ELF-1 (cell line): ENCODE results near the gene SERPIND1.
"Not testable (repeated sequence)": the region's sequence is repeated elsewhere in the genome, so short reads cannot be mapped to it uniquely, and the experiment has no call there.

Experiments
- DNase-seq: peaks from one replicate; pipeline ENCODE4 v3.0.0-alpha.2; 2016; ENCODE audit warnings: low read depth, low spot score

The SERPIND1 gene

DNA sequence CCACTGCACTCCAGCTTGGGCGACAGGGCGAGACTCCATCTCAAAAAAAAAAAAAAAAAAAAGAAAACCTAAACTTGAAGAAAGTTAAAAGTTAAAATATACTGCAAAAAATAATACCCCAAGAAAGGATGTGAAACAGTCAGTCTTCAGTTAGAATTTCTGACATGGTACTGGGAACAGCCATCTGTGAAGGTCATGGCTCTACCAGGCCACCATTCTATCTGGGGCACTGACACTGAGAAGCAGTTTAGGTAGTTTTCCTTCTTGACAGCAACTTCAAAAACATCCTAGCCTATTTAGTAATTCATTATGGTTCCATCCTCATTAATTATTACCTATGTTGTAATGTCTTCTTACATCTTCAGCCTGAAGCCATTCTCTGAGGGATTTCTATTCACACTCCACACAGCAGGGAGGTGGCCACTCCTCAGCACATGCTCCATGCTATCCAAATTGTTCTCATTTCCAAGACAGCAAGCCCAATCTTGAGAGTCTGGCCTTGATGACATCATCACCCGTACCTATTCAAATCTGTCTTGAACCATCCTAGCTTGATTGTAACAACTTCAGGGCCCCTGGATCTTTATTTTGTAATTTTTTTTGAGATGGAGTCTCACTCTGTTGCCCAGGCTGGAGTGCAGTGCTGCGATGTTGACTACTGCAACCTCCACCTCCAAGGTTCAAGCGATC, 38.2 kb downstream of the SERPIND1 start:
- DNase-seq = no peak

DNA sequence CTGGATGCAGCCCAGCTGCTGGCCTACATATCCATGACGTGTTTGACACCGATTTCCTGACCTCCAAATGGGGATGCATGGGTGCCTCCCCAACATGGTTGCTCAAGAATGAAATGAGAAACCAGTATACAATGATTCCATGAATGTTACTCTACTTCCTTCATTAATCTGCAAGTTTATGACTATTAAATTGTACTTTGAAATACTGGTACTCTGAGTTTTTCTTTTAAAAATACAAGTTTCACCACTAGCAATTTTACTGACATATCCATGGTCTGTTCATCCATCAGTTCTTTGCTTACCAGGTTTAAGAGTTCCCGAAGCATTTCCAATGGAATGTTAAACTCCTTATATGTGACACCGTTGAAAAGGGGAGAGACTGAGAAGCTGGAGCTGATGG, 39.1 kb downstream of the SERPIND1 start:
- DNase-seq = no peak

DNA sequence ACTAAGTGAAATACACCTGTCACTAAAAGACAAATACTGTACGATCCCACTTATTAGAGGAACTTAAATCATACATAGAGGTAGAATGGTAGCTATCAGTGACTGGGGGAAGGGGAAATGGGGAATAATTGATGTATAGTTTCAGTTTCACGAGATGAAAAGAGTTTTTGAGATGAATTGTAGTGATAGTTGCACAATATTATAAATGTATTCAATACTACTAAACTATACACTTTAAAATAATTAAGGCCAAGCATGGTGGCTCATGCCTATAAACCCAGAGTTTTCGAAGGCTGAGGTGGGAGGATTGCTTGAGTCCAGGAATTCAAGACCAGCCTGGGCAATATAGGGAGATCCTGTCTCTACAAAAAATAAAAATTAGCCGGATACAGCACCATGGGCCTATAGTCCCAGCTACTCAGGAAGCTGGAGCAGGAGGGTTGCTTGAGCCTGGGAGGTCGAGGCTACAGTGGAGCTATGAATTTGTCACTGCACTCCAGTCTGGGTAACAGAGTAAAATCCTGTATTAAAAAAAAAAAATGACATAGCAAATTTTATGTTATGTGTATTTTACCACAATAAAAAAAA, 40.4 kb downstream of the SERPIND1 start:
- no peak for DNase-seq

DNA sequence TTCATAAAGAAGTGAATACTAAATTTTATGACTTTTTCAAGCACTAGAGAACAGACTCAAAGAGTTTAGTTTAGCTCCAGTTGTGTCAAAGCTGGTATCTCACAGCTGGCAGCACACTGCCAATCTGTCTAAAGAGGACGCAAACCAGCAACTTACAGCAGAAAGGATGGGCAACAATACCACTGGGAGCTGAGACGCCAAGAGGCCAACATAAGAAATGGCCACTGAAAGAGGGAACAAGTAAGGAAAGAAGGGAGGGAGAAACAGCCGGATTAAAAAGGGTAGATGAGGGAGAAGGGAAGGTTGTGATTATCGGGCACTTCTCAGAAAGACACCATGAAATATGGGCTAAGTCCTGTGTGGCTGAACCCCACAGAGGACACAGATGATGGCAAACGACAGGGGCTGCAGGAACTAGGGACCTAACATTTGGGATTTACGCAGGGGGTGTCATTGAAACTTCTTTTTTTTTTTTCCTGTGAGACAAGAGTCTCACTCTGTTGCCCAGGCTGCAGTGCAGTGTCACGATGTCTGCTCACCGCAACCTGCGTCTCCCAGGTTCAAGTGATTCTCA, 41.7 kb downstream of the SERPIND1 start:
- DNase-seq = no peak

DNA sequence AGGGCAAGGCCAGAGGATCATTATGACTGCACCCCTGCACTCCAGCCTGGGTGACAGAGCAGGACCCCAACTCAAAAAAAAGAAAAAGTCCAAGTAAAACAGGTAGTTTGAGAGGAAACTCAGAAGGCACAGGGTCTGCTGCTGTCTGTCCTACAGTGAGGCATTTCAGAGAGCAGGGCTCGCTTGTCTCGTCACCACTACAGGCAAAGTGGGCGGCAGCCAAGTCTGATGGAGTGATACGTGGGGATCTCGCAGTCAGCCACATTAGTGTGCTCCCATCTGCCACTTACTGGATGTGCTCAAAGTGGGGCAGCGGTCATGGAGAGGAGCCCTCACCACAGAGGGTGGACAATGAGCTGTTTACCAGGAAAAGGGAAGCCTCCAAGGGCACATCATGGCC, 42.6 kb downstream of the SERPIND1 start:
- no peak for DNase-seq

DNA sequence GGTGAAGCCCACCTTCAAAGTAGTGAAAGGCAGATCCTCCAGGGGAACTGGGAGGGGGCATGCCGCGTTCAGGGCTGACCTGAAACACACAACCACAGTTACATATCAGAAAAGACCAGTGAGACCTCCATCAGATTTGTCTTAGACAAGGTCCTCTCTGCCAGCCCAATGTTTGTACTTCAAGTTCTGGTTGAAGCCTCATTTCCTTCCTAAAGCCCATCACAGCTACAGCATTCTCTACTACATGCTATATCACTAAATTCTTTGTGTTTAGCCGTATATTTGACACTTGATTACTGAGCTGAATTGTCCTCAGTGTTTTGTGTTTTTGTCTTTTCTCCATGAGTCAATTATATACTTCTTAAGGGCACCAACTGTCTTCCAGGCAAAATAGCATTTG, 44.6 kb downstream of the SERPIND1 start:
- DNase-seq = no peak

DNA sequence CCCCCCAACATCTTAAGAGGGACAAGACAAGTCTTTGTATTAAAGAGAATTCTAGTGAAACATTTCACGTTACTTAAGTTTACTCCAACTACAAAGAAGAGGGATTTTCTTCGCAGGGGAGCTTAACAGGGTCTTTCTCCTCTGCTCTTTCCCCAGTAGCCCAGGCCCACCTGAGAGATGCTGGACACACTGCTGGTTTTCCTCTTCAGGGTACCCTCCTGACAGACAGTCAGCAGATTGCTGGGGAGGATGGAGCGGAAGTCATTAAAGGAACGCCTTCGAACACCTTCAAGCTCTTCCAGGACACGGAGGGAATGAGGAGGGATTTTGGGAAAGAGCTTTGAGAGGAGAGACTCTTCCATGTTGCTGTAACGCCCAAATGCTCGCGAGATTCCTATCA, 45.6 kb downstream of the SERPIND1 start:
- no peak for DNase-seq

DNA sequence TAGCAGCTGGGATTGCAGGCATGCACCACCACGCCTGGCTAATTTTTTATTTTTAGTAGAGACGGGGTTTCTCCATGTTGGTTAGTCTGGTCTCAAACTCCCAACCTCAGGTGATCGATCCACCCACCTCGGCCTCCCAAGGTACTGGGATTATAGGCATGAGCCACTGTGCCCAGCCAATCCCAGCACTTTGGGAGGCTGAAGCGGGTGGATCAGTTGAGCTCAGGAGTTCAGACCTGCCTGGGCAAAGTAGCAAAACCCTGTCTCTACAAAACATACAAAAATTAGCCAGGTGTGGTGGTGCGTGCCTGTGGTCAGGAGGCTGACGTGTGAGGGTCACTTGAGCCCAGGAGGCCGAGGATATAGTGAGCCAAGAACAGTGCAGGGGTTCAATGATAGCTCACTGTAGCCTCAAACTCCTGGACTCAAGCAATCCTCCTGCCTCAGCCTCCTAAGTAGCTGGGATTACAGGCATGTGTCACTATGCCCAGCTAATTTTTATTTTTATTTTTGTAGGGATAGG, 47.9 kb downstream of the SERPIND1 start:
- not testable (repeated sequence) for DNase-seq

DNA sequence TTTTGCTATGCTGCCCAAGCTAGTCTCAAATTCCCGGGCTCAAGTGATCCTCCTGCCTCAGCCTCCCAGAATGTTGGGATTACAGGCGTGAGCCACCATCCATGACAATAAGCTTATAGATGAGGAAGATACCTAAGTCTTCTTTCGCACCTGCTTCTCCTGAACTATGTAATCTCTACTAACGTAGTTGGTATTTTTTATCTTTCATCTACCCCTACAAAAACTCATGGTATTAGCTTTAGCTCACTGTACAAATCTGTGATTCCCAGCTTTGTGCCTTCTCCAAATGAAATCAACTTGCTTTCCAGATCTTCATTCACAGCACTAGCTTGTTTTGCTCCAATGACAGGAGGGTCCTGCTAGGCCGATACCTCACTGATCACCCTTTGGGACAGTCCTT, 48.3 kb downstream of the SERPIND1 start:
- DNase-seq = no peak

DNA sequence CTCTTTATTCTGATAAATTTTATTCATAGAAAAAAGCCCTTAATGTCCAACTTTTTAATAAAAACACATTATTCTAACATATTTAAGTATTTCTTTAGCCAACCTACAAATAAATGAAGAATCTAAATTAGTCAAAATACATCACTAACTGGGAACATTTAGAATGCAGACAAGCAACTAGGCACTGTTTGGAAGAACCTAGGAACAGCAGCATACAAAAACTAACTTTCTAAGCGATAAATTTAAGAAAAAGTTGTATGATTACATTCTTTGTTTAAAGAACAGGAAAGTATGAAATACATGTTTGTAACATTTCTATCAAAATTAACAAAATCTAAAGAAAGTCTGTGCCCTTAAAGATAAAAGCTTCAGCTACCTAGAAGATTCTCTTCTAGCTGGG, 49.4 kb downstream of the SERPIND1 start:
- no peak for DNase-seq

DNA sequence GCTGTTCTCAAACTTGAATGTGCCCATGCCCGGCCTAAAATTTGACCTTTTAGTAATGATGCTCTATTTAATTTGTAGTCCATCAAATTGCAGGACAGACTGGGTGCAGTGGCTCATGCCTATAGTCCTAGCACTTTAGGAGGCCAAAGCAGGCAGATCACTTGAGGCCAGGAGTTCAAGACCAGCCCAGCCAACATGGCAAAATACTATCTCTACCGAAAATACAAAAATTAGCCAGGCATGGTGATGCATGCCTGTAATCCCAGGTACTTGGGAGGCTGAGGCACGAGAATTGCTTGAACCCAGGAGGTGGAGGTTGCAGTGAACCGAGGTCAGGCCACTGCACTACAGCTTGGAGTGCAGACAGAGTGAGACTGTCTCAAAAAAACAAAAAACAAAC, 51.3 kb downstream of the SERPIND1 start:
- DNase-seq = not testable (repeated sequence)

DNA sequence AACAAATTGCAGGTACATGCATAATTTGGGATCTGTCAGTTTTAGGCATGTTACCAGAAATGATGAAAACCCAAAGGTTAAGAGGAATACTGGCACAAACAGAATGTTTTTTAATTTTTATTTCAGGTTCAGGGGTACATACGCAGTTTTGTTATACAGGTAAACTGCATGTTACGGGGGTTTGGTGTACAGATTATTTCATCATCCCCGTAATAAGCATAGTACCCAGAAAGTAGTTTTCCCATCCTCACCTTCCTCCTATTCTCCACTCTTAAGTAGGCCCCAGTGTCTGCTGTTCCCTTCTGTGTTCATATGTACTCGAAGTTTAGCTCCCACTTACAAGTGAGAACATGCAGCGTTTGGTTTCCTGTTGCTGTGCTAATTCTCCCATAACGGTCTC, 51.7 kb downstream of the SERPIND1 start:
- no peak for DNase-seq

DNA sequence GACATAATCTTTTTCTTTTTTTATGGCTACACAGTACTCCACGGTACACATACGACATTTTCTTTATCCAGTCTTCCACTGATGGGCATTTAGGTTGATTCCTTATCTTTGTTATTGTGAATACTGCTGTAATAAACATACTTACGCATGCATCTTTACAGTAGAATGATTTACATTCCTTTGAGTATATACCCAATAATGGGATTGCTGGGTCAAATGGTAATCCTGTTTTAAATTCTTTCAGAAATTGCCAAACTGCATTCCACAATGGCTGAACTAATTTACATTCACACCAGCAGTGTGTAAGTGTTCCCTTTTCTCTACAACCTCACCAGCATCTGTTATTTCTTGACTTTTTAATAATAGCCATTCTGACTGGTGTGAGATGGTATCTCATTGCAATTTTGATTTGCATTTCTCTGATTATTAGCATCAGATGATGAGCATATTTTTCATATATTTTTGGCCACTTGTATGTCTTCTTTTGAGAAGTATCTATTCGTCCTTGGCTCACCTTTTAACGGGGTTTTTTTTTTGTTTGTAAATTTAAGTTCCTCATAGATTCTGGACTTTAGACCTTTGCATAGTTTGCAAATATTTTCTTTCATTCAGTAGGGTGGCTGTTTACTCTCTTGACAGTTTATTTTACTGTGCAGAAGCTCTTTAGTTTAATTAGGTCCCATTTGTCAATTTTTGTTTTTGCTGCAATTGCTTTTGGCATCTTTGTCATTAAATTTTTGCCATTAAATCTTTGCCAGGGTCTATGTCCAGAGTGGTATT, 52.6 kb downstream of the SERPIND1 start:
- not testable (repeated sequence) for DNase-seq

DNA sequence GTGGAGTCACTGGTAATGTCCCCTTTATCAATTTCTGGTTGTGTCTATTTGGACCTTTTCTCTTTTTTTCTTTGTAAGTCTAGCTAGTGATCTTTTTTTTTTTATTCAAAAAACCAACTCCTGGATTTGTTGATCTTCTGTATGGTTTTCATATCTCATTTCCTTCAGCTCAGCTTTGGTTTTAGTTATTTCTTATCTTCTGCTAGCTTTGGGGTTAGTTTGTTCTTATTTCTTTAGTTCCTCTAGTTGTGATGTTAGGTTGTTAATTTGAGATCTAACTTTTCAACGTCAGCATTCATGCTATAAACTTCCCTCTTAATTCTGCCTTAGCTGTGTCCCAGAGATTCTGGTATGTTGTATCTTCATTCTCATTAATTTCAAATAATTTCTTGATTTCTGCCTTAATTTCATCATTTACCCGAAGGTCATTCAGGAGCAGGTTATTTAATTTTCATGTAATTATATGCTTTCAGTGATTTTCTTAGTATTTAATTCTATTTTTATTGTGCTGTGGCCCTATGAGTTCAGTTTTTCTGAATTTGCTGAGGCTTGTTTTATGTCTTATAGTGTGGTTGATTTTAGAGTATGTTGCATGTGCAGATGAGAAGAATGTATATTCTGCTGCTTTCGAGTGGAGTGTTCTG, 55.7 kb downstream of the SERPIND1 start:
- DNase-seq = no peak

DNA sequence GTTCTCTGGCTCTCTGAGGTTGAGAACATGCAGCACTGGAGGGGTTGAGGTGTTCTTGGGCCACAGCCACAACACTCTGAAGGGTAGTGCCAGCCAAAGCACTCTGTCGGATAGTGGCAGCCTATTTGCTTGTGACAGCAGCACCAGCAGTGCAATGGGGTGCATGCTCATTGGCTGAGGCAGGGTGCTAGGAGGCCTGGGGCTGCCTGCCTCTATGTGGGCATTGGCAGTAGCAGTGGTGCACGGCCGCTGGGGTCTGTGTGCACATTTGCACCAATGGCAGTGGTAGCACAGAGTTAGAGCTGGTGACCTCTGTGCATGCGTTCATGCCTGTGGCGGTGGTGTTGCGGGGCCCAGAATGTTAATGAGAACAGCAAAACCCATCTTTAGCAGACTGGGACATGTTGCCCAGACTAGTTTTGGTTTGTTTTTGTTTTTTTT, 59.3 kb downstream of the SERPIND1 start:
- no peak for DNase-seq

DNA sequence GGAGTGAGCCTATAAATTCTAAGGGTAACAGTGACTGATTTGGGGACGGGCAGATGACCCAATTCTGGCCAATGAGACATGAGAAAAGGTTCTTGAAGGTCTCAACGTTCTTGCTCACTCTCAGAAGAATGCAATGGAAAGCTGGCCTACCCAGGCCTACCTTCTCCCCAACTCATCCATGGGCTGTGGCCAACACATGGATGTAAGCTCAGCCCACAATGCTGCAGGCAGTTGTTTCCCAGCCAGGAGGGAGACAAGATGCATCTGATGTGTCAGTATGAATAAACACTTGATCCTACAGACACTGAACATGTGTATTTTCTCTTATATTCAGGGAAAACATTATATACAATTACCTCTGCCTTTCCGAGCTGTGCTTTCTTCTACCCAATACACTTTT, 60.3 kb downstream of the SERPIND1 start:
- DNase-seq = no peak

DNA sequence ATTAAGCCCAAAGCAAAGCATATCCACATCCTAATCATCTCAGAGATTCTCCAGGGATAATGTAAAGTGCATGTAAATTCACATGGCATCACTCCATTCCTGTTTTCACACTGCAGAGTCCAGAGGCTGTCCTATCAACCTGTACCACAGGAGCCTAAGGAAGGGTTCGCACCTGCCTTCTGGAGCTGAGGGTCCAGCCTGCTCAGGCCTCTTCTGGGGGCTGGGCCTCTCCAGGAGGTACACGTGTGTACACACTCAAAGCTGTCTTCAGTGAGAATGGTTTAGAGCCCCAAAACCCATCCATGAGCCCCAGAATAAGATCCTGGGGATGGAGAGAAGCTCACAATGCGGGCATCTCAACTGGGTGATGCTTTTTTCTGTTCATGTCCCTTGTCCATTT, 60.8 kb downstream of the SERPIND1 start:
- no peak for DNase-seq
